IMR-90 (cell line): Measurements from ENCODE around the gene COL27A1.

Source experiments
- POLR2A ChIP-seq: IDR thresholded peaks from 2 replicates; pipeline ENCODE4 v1.6.1; 2012; ENCODE audit warnings: mild to moderate bottlenecking, low read depth, low read length
- TF ChIP-seq, protein P1 (sequence below): fragments of 150-350 bp; IDR thresholded peaks from 2 replicates; pipeline ENCODE4 v1.6.1; 2017; ENCODE audit warnings: mild to moderate bottlenecking, antibody characterized with exemption, low read length, low read depth

DNA sequence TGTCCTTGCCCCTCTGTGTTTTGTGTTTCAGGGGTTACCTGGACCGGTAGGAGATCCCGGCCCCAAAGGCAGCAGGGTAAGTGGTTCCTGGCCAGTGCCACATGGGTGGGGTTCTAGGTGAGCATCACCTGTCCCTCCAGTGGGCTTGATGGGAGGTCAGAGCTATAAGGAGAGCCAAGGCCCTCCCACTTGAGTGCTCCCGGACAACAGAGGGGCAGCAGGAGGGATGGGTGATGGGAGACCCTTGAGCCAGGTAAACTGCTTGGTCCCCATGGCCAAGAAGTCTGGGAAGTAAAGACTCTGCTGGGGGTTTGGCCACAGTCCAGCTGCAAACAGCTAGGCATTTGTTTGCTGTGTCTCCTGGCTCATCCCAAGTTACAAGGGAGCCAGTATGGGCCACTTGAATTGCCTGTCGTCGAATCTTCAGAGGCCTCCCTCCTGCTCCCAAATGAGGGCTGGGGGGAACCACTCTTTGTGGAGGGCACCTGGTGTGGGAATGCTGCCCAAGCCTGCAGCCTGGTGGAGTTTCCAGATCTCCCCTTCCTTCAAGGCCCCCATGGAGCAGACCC, 51.0 kb downstream of the COL27A1 start:
- TF ChIP-seq, protein P1, sequence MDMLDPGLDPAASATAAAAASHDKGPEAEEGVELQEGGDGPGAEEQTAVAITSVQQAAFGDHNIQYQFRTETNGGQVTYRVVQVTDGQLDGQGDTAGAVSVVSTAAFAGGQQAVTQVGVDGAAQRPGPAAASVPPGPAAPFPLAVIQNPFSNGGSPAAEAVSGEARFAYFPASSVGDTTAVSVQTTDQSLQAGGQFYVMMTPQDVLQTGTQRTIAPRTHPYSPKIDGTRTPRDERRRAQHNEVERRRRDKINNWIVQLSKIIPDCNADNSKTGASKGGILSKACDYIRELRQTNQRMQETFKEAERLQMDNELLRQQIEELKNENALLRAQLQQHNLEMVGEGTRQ, result no peak
- no peak for TF ChIP-seq POLR2A
